HL-60 (cell line): Measurements from ENCODE around the gene C20orf204.

Source experiments
- CTCF ChIP-seq: IDR thresholded peaks from one replicate; pipeline ENCODE4 v1.5.1; 2011; ENCODE audit warnings: low read length, control low read depth, inconsistent platforms; ENCODE audit not compliant: insufficient read depth
- REST ChIP-seq: IDR thresholded peaks from 2 replicates; pipeline ENCODE4 v1.6.1; 2012; ENCODE audit warnings: low read depth; ENCODE audit not compliant: insufficient replicate concordance

GRCh38 chr20:64037498-64038213 is 1.7 kb downstream of the C20orf204 start:
- no peak for TF ChIP-seq CTCF
- TF ChIP-seq REST, result no peak
